Ovary (tissue), 9 donors: ENCODE measurements around the gene SCAMP4. TPM values are rescaled to one million over a fixed set of nuclear protein-coding genes. Genes with fewer than 3 reads are reported as not detected.

Source experiments
- DNase-seq, 5 donors: peaks; one replicate each; pipeline ENCODE4 v3.0.0-alpha.2; 2019 to 2020
- H3K27ac ChIP-seq, 2 donors: fragments of 200-600 bp; one replicate each; pipeline versions ENCODE4 v1.5.1 to v1.8.0; 2019 to 2022
- H3K27me3 ChIP-seq: fragments of 200-600 bp; one replicate; pipeline ENCODE4 v1.8.0; 2022
- H3K36me3 ChIP-seq: fragments of 200-600 bp; sonication (generic); one replicate; pipeline ENCODE4 v1.5.1; 2019
- H3K4me1 ChIP-seq: one replicate; pipeline ENCODE4 v1.8.1; 2013; ENCODE audit warnings: mild to moderate bottlenecking, moderate library complexity; ENCODE audit not compliant: insufficient read depth
- H3K4me3 ChIP-seq: fragments of 200-600 bp; sonication (generic); one replicate; pipeline ENCODE4 v1.5.1; 2017
- H3K9me3 ChIP-seq, 2 donors: fragments of 200-600 bp in 1 of 2; sonication (generic) in 1 of 2; one replicate each; pipeline versions ENCODE4 v1.5.1 to v1.8.1; 2013 to 2019; ENCODE audit warnings: mild to moderate bottlenecking in 1 of 2, moderate library complexity in 1 of 2
- EP300 ChIP-seq: sonication (generic); formaldehyde crosslinking; IDR thresholded peaks from one replicate; pipeline ENCODE4 v1.6.1; 2017; ENCODE audit warnings: antibody characterized with exemption
- POLR2A ChIP-seq: fragments of 450-650 bp; IDR thresholded peaks from one replicate; pipeline ENCODE4 v1.6.1; 2017; ENCODE audit warnings: antibody characterized with exemption, mild to moderate bottlenecking, moderate library complexity
- WGBS, 3 donors: extraction: QIAGEN DNeasy Blood & Tissue Kit in 1 of 3; methylation state at CpG; one replicate each; pipeline versions ENCODE4 v1.1.5 to v1.1.7; 2013 to 2017; 5-methylcytosine and 5-hydroxymethylcytosine counted together
- intact Hi-C, 4 donors: fragments of 100-400 bp; cut with DNase I; formaldehyde crosslinking; loops; one replicate each; pipeline versions ENCODE4 v1.11.0 to v1.15.1; 2022 to 2023
- polyA plus RNA-seq, 2 donors: library from polyadenylated mRNA; stranded (reverse); fragments of 200-250 nt in 1 of 2; fragments of 350-450 nt in 1 of 2; fragmentation: Illumina TruSeq in 1 of 2; extraction: RNeasy Lipid Tissue Mini Kit (QIAGEN cat#74804) in 1 of 2; gene quantifications; one replicate each; pipeline ENCODE4 v1.2.3, GENCODE V29; 2013 to 2014
- total RNA-seq, 7 donors: library from RNA; depleted of rRNA in 2 of 7; stranded (reverse); fragments of >200 nt in 2 of 7; fragmentation: NEBNext Ultra II Directional in 3 of 7; extraction: Animal tissue kit (Norgen Biotek cat#: 25700) in 3 of 7; gene quantifications; one replicate each; pipeline versions ENCODE4 v1.1.0 to v1.2.4, GENCODE V29; 2016 to 2023
- TF ChIP-seq, protein P1 (sequence below), 3 donors: fragments of 450-650 bp in 2 of 3; fragments of 200-600 bp in 1 of 3; IDR thresholded peaks; one replicate each; pipeline versions ENCODE4 v1.5.1 to v1.8.0; 2016 to 2022; ENCODE audit warnings: antibody characterized with exemption in 3 of 3, mild to moderate bottlenecking in 1 of 3
- donor health status: DM: no; HTN: no; CAD: no; lungs with moderate emphysema.
- donor health status: DM: no; HTN: no; CAD: no.
- donor health status: Bipolar disorder and iron deficiency.
- donor health status: DM: yes; HTN: yes; CAD: no.
- donor health status: DM: no; HTN: no; CAD: no.
- donor health status: DM: yes; HTN: yes; CAD: no.

The SCAMP4 gene
- total and polyA plus RNA-seq, 9 donors: 11.7 to 87.0 (median 56.5) TPM

GRCh38 chr19:1888385-1888784 lies 16.8 kb upstream of the SCAMP4 start:
- Histone ChIP-seq H3K4me1 (peaks cover 18% of the 10 kb centered on the region), H3K9me3 (no peaks in the 10 kb centered on the region), H3K36me3 (no peaks in the 10 kb centered on the region), H3K4me3 (no peak overlapping the region), H3K27me3 (no peaks in the 10 kb centered on the region), H3K27ac (no peak overlapping the region)
- DNase-seq: no peak
- WGBS, 3 donors: 78 to 90% (median 82%) methylated on average over 5 of the region's 5 CpGs
- TF ChIP-seq POLR2A (no peak), EP300 (no peak)
- TF ChIP-seq, protein P1, sequence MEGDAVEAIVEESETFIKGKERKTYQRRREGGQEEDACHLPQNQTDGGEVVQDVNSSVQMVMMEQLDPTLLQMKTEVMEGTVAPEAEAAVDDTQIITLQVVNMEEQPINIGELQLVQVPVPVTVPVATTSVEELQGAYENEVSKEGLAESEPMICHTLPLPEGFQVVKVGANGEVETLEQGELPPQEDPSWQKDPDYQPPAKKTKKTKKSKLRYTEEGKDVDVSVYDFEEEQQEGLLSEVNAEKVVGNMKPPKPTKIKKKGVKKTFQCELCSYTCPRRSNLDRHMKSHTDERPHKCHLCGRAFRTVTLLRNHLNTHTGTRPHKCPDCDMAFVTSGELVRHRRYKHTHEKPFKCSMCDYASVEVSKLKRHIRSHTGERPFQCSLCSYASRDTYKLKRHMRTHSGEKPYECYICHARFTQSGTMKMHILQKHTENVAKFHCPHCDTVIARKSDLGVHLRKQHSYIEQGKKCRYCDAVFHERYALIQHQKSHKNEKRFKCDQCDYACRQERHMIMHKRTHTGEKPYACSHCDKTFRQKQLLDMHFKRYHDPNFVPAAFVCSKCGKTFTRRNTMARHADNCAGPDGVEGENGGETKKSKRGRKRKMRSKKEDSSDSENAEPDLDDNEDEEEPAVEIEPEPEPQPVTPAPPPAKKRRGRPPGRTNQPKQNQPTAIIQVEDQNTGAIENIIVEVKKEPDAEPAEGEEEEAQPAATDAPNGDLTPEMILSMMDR (IDR thresholded peaks at IDR 0.05): no peak
- intact Hi-C loops: no loop called here

GRCh38 chr19:1889907-1890306 lies 15.3 kb upstream of the SCAMP4 start:
- H3K27ac ChIP-seq: no peak overlapping the region
- 96 to 100% (median 100%) methylated on average over 1 of the region's 1 CpG for WGBS, 3 donors
- intact Hi-C loops: no loop called here
- H3K9me3 ChIP-seq: no peaks in the 10 kb centered on the region
- TF ChIP-seq POLR2A (no peak), EP300 (no peak)
- TF ChIP-seq, protein P1 (IDR thresholded peaks at IDR 0.05): no peak
- H3K4me3 ChIP-seq: no peak overlapping the region
- H3K27me3 ChIP-seq: no peaks in the 10 kb centered on the region
- no peaks in the 10 kb centered on the region for H3K36me3 ChIP-seq
- no peak for DNase-seq
- peaks cover 12% of the 10 kb centered on the region for H3K4me1 ChIP-seq

- peaks cover 5% of the 10 kb centered on the region for H3K4me1 ChIP-seq
- no peak overlapping the region for H3K4me3 ChIP-seq
- no peaks in the 10 kb centered on the region for H3K36me3 ChIP-seq
- WGBS, 3 donors: 88 to 89% (median 89%) methylated on average over 17 of the region's 17 CpGs
- no peak for DNase-seq
- no peaks in the 10 kb centered on the region for H3K27me3 ChIP-seq
- H3K27ac ChIP-seq: no peak overlapping the region
- intact Hi-C loops: no loop called here
- H3K9me3 ChIP-seq: no peaks in the 10 kb centered on the region
- TF ChIP-seq, protein P1 (IDR thresholded peaks at IDR 0.05): no peak
These were observed 11.4 kb upstream of the SCAMP4 start for GRCh38 chr19:1893791-1894190.

GRCh38 chr19:1896508-1896907 lies 8.7 kb upstream of the SCAMP4 start:
- 76 to 88% (median 81%) methylated on average over 13 of the region's 13 CpGs for WGBS, 3 donors
- no peak overlapping the region for H3K4me3 ChIP-seq
- no peak for TF ChIP-seq EP300
- TF ChIP-seq, protein P1 (IDR thresholded peaks at IDR 0.05): no peak
- TF ChIP-seq POLR2A: no peak
- intact Hi-C loops: no loop called here
- no peaks in the 10 kb centered on the region for H3K36me3 ChIP-seq
- H3K27me3 ChIP-seq: no peaks in the 10 kb centered on the region
- H3K27ac ChIP-seq: no peak overlapping the region
- H3K4me1 ChIP-seq: peaks cover 5% of the 10 kb centered on the region
- no peak for DNase-seq
- H3K9me3 ChIP-seq: no peaks in the 10 kb centered on the region
